Measurements from ENCODE around the gene PDE5A.

DNA sequence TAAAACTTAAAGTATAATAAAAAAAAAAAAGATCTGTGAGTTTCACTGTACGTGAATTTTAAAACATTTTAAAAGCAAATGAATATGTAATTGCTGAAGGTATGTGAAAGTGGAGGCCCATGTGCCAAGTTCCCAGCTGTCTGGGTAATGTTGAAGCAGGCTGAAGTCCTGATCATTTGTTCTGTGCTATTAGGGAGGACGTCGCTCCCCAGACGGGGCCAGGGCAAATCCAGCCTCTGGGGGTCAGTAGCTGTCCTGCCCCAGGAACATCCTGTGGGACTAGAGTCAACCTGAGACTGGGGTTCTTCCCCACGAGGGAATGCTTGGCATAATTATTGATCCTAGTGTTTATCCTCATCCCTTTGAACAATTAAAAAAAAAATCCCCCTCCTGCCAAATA is 48.8 kb downstream of the PDE5A start:
- no peak for TF ChIP-seq CTCF (IDR thresholded peaks at IDR 0.05; ENCODE audit: low read depth, low read length, poor library complexity, severe bottlenecking)
- no peak for TF ChIP-seq EZH2phosphoT487 (IDR thresholded peaks at IDR 0.05; ENCODE audit: borderline replicate concordance, low read length)
